GM21447 (cell line): ENCODE results near the gene PRKCE.
"Not testable (repeated sequence)": the region's sequence is repeated elsewhere in the genome, so short reads cannot be mapped to it uniquely, and the experiment has no call there.

ENCODE experiments used
- ATAC-seq: cut with Tn5 transposase; IDR thresholded peaks from one replicate; pipeline ENCODE4 v1.9.1; 2021; ENCODE audit not compliant: unreplicated experiment

The PRKCE gene

GRCh38 chr2:45695480-45696007, 44.1 kb downstream of the PRKCE start:
- ATAC-seq: peak; percentile 52

- no peak for ATAC-seq
Observed at GRCh38 chr2:45696708-45697107, 45.2 kb downstream of the PRKCE start.

DNA sequence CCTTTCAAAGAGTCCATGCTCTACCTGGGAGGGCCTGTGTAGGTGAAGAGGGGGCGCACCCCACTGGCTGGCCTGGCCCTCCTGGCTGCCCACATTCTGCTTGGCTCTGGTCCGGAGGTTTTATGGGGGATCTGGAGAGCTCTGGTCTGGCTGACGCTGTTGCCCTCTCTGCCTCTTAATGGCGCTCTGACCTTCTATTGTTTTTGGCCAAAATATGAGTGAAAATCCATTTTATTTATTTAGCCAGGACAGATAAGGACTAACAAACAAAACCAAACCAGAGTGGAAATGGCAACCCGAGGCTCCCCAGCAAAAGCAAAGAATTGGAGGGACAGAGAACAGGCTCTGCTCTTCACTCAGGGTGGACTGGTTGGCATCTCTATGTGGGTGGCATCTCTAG, 45.7 kb downstream of the PRKCE start:
- ATAC-seq: no peak

DNA sequence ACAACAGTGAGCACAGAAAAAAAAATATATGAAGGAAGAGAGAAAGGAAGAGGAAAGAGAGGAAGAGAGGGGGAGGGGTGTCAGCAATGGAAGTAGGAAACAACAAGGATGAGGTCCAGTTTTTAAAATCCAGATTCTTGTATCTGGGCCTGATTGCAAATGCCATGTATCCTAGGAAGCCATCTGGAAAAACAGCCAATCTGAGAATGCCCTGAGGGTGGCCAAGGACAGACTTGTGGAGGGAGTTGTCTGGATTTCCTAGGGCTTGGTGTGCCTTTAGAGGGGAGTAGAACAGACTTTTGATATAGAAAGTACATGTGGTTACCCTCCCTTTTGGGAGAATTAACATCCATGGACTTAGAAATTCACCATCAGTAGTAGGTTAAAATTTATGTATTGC, 47.1 kb downstream of the PRKCE start:
- ATAC-seq: no peak

- ATAC-seq: peak; percentile 63
Observed at GRCh38 chr2:45699032-45699658, 47.7 kb downstream of the PRKCE start.

GRCh38 chr2:45700407-45701013, 49.0 kb downstream of the PRKCE start:
- no peak for ATAC-seq

- ATAC-seq: no peak
Observed at GRCh38 chr2:45705233-45705632, 53.8 kb downstream of the PRKCE start.

- ATAC-seq: no peak
Observed at GRCh38 chr2:45706033-45706432, 54.6 kb downstream of the PRKCE start.

GRCh38 chr2:45707006-45707405, 55.5 kb downstream of the PRKCE start:
- ATAC-seq: no peak

DNA sequence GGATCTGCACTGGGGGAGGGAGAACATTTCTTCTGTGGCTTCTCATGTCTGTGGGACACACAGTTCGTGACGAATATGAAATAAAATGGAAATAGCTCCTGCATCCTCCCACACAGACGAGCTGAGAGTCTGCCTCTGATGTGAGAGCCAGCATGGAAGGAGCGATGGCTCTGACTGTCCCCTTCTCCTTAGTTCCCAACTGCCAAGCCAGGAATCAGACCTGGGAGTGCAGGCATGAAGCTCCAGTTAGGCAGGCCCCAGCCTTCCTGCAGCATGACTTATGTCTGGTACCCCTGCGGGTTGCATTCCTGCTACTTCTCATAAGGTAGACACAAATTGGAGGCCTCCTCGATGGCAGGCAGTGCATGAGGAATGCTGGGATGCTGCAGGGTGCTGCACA, 56.2 kb downstream of the PRKCE start:
- no peak for ATAC-seq

GRCh38 chr2:45708501-45708900, 57.0 kb downstream of the PRKCE start:
- ATAC-seq: no peak

DNA sequence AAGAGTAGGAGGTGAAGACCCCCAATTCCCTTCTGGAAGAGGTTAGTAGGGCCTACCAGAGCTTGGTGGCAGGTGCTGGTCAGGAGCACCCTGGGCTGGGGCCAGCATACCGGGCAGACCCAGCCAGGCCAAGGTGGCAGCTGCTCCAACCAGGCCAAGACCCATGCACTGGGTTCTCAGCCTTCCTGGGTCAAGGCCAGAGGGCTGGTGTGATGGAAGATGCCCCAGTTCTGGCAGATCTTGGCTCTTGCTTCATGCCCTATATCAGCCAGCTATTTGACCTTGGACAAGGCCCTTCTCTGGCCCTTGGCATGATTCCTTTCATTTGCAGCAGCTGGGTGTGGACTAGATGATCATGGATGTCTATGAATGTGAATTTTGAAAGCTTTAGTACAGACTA, 57.7 kb downstream of the PRKCE start:
- no peak for ATAC-seq

GRCh38 chr2:45710468-45710867, 59.0 kb downstream of the PRKCE start:
- ATAC-seq: no peak

DNA sequence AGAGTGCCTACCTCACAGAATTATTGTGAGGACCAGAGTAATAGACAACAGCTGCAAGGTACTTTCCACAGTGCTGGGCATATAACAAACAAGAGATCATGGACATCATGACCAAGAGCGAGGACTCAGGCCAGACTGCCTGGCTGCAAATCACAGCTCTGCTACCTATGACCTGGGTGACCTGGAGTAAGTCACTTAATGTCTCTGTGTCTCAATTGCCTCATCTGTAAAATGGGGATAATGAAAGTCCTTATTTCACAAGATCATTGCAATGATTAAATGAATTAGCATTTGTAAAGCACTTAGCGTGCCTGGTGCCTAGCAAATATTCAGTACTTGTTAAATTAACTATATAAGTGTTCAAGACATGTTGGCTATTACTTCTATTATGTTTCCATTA, 59.7 kb downstream of the PRKCE start:
- ATAC-seq: no peak

DNA sequence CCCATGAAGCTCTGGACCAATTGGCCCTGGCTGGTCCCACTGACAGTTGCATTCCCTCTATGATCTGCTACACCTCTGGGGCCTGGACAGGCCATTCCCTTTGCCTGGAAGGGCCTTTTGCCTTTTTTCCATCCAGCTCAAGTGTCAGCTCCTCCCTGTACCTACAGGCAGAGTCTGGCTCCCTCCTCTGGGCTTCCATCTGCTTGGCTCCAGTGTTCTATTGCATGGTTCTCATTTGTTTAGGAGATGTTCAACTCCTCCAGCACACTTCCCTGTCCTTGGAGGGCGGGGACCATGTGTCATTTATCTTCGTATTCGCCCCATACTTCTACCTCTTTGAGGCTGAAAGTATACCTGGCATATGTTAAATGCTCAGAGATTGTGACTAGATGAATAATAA, 61.1 kb downstream of the PRKCE start:
- ATAC-seq: no peak

- no peak for ATAC-seq
Observed at GRCh38 chr2:45713136-45713535, 61.7 kb downstream of the PRKCE start.

- ATAC-seq: no peak
Observed at GRCh38 chr2:45713591-45713990, 62.1 kb downstream of the PRKCE start.

GRCh38 chr2:45714679-45715078, 63.2 kb downstream of the PRKCE start:
- ATAC-seq: no peak

DNA sequence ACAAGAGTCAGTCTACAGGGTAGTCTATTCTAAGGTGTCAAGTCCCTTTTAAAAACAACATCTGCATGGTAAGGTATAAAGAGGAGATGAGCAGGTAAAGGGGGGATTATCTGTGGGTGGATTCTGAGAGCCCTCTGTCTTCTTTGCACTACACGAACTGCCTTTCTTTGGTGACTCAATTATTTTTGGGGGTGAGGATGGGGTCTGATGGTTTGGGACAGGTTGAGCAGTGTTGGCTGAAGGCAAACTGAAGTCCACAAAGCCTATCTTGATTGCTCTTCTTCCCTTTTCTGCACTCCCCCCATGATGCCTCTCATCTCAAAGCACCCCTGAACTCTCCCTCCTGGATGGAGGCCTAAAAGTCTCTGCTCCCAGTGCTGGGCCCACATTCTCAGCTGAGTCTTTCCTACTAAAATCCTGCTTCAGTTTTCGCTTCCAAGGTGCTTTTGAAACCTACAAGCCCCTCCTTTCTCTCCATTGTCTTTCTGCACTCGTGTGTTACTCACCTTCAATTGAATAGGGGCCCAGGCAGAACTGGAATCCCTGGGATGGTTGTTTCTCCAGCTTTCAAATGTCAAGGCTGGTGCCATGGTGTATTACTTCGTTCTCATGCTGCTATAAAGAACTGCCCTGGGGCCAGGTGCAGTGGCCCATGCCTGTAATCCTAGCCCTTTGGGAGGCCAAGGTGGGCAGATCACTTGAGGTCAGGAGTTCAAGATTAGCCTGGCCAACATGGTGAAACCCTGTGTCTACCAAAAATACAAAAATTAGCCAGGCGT, 64.3 kb downstream of the PRKCE start:
- ATAC-seq: no peak

- ATAC-seq: not testable (repeated sequence)
Observed at GRCh38 chr2:45716432-45716831, 65.0 kb downstream of the PRKCE start.

- ATAC-seq: no peak
Observed at GRCh38 chr2:45716915-45717314, 65.4 kb downstream of the PRKCE start.

GRCh38 chr2:45720210-45720609, 68.7 kb downstream of the PRKCE start:
- ATAC-seq: no peak
